HG02970 (cell line): Measurements from ENCODE around the gene PDE4A.
"Not testable (repeated sequence)": the region's sequence is repeated elsewhere in the genome, so short reads cannot be mapped to it uniquely, and the experiment has no call there.

Experiments
- ATAC-seq: cut with Tn5 transposase; IDR thresholded peaks from one replicate; pipeline ENCODE4 v1.9.1; 2021; ENCODE audit warnings: mild to moderate bottlenecking, moderate library complexity, moderate number of reproducible peaks; ENCODE audit not compliant: unreplicated experiment, low FRiP score

Gene PDE4A

DNA sequence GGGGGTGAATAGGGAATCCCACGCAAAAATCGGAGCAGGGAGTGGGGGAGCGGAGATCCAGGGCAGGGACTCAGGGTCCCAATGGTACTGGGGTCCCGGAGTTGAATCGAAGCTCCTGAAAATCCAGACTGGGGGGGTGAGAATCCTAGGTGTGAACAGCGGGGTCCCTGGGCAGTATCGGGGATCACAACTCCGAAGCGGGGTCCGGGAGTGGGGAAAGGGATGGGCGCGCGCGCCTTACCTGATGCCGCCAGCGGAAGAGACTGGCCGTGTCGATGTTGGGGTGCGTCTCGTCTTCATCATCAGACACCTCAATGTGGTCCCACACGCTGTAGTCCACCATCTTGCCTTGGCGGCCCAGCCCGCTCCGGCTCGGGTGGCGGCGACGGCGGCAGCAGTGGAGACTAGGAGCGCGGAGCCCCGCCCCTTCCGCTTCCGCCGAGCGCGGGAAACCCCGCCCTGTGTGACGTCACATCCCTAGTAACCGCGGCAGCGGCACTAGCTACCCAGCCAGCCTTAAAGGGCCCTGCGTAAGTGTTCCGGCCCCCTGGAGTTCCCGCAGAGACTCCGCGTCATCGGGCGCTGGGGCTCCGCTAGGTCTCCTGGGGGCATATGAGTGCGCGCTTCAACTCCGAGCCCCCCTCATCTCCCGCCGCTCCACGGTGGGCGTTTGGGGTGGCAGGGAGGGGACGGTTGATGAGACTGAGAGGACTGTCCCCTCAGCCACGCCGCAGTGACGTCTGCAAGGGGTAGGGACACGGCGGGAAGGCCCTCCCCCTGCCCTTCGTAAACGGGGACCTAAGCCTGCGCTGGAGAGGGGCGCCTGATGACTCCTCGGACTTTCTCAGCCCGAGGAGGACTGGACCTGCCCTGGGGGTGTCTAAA, 17.0 kb upstream of the PDE4A start, which contains the start of gene CDC37:
CDC37 (minus strand) TSS at position 406 of the 885 bp plus-strand sequence; CDS start at position 343, 63 bp downstream.
- ATAC-seq: peak; percentile 83

DNA sequence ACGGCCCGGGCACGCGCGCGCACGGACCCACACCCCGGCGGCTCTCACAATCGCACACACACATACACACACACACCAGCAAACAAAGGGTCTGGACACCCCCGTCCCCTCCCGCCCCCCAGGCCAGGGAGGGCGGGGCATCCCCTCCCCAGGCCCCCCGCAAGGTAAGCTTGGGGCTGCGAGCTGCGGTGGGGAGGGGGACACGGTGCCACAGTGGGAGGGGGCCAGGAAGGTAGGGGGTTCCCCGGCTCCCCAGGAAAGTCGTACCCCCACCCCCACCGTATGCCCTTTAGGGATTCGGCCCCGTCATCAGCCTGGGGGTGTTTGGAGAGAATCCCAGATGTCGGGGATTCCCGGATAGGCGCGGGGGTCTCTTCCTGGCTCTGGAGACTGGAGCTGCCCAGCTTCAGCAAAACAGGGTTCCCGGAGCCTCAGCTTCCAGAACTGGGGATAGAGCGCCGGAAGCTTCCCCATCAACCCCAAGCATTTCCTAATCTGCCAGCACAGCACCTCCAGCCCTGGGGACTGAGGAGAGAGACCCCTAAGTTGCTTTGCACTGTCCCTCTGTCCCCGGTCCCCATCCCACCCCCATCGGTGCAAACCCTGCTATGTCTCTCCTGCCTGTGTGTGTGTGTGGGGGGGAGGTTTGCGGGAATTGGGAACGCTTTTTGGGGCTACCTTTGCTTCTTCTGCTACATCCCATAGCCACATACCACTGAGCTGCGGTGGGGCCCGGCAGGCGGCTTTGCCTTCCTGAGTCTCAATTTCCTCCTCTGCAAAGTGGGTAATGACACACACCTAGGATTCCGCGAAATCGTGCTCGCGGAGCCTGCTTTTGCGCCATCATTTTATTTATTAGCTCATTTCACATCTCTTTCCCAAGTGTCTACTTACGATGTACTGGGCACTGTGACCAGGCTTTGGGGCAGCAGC, 15.2 kb upstream of the PDE4A start:
- ATAC-seq: no peak

DNA sequence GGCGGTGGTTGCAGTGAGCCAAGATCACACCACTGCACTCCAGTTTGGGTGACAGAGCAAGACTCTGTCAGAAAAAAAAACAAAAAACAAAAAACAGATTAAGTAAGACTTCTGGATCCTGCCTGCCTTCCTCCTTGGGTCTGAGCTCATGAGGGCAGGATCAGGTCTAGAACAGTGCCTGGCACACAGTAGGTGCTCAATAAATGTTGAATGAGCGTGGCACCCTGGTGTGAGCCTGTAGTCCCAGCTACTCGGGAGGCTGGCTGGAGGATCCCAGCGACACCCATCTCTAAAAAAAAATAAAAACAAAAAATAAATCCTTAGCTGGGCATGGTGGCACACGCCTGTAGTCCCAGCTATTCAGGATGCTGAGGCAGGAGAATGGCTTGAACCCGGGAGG, 14.1 kb upstream of the PDE4A start:
- ATAC-seq: no peak

DNA sequence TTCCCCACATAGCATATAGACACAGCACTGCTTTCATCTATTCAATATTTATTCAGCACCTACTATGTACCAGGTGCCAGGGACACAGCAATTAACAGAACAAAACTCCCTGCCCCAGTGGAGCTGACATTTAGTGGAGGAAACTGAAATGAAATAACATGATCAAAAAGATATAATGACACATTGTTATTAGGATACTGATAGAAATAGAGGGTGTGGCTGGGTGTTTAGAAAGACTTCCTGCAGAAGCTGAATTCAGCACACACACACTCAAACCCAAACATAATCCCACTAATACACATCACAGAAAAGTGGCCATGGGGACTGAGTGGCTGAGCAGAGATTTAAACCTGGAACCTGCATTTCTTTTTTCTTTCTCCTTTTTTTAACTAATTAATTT, 13.2 kb upstream of the PDE4A start:
- ATAC-seq: no peak

DNA sequence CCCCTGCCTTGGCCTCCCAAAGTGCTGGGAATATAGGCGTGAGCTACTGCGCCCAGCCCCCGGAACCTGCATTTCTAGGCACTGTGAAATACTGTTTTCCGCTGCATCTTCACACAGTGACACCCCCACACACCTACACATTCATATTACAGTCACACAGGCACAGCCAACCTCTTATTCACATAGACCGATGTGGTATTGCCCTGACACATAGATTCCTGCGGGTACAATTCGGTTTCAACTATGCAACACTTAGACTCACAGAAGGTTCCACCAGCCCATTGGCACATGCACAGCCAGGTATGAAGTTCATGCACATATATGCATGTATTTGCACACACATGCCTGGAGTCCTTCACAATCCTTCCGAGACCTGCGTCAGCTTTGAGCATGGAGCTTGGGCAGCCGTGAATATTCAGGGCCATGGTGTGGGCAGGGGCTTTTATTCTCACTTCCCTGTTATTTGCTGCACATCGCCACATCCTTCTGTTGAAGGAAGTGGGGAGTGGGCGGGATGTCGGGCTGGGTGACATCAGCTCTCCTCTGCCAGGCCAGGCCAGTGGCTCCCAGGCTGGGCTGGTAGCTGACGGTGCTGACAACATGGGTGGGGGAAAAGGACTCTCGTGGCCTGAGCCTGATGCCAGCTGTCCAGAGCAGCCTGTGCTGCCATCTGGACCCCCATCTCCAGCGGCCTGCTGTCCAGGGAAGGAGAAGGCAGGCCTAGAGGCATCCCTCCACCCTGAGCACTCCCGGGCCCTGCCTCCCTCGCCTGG, 11.6 kb upstream of the PDE4A start:
- no peak for ATAC-seq

DNA sequence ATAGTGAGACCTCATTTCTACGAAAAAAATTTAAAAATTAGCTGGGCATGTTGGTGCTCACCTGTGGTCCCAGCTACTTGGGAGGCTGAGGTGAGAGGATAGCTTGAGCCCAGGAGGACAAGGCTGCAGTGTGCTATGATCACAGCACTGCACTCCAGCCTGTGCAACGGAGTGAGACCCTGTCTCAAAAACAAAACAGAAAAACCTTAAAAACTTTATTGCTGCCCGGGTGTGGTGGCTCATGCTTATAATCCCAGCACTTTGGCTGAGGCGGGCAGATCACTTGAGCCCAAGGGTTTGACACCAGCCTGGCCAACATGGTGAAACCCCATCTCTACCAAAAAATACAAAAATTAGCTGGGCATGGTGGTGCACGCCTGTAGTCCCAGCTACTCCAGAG, 9.1 kb upstream of the PDE4A start:
- ATAC-seq: not testable (repeated sequence)

DNA sequence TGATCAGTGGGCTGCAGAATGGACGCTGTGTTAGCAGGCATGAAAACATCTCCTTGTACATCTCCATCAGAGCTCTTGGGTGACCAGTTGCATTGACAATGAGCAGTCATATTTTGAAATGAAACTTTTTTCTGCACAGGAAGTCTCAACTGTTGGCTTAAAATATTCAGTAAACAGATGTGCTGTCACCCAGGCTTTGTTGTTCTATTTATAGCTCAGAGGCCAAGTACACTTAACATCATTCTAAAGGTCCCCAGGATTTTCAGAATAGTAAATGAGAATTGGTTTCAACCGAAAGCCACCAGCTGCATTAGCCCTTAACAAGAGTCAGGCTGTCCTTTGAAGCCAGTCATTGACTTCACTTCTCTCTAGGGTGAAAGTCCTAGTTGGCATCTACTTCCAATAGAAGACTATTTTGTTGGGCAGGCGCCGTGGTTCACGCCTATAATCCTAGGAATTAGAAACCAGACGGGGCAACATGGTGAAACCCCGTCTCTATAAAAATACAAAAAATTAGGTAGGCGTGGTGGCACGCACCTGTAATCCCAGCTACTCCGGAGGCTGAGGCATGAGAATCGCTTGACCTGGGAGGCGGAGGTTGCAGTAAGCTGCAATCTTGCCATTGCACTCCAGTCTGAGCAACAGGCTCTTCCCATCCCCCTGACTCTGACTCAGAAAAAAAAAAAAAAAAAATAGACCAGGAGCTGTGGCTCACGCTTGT, 7.9 kb upstream of the PDE4A start:
- ATAC-seq: peak; percentile 41

DNA sequence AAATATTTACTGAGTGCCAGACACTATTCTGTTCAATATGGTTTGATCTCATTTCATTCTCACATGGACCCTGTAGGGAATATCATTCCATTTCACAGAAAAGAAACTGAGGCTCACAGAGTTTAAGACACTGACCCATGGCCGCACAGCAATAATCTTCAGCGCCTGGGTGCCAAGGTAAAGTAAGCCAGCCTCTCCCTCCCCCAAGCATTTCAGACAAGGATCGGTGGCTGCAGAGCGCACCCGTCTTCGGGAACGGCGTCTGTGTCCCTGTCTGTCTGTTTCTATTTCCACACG, 4.3 kb upstream of the PDE4A start:
- ATAC-seq: no peak

DNA sequence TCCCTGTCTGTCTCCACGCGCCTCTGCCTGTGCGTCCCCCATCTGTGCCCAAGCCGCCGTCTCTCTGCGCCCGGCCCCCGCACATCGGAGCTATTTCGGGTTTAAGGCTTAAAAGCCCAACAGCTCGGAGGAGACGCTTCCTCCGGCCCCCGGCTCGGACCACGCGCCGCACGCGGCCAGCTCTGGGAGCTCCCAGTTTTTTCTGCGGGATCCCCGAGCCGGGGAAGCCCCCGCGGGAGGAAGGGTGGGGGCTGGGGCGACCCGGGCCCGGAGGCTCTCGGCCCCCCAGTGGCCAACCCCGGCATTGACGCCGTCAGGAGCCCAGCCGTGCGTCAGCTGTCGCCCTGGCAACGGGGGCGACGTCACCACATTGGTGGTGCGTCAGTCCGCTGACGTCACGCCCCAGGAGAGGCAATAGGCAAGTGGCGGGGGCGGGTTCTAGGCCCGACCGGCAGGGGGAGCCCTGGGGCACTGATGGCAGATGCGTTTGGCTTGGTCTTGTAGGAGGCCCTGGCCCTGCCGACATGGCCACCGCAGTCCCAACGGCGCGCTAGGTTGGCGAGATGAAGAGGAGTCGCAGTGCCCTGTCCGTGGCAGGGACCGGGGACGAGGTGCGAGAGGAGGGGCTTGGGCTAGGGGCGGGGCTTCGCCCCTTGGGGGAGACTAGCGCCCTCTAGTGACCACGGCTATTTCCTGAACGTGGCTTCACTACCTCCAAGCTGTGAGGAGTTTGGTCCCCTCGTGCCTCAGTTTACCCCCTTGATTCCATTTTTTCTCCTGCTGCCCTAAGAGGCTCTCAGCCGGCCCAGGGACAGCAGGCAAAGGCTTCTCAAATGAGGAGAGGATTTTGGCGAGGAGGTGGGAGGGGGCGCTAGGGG, 3.7 kb upstream of the PDE4A start:
- ATAC-seq: peak; percentile 62

DNA sequence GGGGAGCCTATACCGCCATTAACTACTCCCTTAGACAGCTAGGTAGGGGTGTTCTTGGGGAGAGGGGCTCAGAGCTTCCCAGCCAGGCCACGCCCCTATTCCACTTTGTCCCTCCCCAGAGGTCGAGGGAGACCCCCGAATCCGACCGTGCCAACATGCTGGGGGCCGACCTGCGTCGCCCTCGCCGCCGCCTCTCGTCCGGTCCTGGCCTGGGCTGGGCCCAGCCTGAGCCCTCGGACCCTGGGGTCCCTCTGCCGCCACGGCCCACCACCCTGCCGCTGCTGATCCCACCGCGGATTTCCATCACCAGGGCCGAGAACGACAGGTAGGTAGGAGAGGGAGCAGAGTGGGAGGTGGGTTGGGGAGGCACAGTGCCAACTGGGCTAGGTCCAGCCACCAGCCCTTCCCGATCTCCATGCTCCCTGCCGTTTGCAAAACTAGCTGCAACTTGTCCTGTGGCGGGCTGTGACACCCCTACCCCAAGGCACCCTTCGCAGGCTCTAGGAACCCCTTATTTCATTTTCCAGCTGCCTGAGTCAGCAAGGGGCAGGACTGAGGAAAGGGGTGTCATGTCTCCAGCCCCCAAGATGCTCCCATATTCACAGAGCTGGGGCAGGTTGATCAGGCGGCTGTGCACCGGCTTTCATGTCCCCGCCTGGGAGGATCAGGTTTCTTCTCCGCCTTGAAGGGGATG, 2.6 kb upstream of the PDE4A start:
- ATAC-seq: no peak

DNA sequence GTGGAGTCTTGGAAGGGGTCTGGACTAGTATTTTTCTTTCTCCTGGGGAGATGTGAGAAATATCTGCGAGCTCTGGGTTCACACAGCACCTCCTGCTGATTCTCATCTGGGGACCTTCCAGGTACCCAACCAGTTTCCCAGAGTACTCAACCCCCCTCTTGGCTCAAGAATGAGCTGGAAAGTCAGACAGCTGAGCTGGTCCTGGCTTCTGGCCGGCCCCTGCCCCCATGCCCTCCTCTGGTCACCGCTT, 2.2 kb upstream of the PDE4A start:
- ATAC-seq: no peak

DNA sequence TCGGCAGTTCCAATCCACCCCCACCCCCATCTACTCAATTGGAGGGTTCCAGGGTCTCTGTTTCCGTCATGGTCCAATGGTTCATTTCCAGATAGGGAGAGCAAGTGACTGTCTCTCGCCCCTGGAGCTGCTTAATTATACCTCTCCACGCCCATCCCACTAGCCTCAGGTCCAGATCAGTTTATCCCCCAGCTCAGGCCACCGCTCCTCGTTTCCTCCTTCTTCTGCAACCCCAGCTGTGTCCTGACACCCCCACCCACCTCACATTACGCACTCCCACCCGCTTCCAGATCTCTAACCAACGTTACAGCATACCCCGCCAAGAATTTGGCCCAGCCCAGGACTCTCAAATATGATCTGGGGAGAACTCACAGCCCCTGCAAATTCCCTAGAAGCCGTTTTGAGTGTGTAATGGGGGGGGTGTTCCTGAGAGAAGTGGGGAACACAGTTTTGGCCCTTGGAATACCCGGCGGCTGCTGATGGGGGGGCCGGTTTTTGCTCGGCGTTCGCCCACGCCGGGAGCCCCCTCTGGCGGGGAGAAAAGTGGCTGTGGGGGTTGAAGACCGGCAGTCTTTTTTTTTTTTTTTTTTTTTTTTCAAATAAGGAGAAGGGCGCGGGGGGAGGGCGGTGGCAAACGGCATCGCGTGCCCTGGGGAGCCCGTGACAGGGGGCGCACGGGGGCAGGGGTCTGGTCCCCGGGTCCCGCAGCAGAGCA, 1.7 kb upstream of the PDE4A start:
- ATAC-seq: no peak

DNA sequence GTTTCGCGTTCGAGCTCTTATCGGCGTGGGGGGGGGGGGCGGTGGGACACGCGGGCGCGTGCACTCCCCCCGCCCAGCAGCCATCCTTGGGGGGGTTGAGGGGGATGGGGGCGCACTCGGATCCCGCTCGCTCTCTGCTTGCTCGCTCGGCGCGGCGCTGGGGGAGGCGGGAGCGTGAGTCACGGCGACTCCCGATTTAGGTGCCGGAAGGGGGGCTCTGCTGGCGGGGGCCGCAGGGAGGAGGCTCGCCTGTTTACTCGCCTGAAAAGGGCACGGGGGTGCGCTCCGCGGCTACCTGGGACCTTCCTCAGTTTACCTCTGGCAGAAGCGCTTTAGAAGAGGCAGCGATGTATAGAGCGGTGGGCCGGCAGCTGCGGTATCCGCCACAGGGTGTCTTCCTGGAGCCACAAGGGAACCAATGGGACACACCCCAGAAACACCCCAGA, 1.1 kb upstream of the PDE4A start:
- ATAC-seq: no peak

DNA sequence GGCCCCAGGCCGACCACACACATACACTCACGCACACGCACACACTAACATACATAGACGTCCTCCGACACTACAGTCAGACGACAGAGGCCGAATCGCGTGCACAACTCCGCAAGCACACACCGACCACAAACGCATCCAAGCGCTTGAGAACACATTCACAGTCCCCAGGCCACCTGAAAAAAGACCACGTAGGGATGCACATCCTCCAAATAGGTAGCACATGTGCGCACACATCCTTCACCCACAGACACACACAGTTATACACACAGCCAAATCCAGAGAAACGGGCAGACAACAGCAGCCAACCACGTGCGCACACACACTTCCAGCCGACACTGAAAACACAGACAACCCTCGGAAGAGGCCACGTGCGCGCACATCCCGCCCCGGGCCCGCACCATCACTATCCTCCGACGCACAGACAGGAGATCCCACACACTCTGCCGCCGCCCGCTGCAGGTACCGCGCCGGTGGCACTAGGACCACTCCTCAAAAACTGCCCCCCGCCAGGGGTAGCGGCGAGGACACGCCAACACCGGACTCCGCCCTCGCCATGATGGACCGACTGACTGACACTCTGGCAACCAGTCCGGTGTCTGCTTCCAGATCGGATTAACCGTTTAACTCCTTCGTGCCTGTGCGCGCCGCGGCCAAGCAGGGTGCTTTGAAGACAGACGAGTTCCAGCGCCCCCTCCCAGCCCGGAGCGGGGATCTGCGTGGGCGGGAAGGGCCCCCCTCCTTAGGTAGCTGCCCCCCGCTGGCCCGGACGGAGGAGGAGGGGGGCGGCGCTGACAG, 493 bp upstream of the PDE4A start:
- no peak for ATAC-seq

DNA sequence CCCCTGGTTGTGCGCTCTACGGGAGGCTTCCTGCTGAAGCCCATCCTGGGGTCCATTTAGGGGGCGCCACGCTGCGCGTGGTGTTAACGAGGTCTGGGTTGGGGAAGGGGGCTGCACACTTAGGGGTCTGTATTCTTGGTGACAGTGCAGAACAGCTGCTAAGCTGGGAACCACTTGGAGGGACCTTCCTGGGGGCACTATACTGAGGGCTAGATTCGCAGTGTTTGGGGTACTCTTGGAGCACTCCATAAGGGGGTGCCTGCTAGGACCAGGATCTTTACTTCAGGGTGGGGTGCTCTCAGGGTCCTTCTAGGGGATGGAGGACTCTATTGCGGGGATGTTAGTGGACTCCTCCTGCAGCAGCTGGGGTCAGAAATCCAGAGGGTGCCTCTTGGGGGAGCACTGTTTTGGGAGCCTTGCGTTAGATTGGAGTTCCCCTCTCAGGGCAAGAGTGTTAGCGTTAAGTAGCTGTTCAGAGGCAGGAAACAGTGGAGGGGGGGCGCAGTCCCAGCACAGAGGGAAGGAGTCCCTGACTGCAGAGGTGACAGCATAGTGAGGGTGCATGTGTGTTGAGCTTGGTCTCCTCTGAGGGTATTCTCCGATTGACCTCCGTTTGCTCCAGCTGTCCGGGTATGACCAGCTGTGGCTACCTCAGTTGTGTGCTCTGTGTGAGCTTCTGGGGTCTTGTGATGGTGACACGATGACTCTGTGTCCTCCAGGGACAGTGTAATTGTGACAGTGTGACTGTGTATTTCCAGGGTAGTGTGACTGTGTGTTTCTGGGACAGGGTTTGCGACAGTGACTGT, 1.1 kb downstream of the PDE4A start:
- no peak for ATAC-seq

DNA sequence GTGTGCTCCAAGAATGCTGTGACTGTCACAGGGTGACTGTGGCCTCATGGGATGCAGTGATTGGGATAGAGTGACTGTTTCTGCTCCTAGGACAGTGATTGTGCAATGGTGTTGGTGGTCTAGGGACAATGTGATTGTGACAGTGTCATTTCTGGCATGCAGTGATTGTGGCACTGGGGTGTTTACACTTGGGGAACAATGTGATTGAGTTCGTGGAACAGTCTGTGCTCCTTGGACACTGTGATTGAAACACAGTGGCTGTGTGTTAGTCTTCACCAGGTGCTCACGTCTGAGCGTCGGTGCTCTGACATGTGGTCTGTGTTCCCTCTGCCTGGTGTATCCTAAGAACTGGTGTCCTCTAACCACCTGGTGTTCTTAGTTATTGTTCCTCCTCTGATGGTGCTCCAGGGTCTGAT, 1.7 kb downstream of the PDE4A start:
- ATAC-seq: no peak

DNA sequence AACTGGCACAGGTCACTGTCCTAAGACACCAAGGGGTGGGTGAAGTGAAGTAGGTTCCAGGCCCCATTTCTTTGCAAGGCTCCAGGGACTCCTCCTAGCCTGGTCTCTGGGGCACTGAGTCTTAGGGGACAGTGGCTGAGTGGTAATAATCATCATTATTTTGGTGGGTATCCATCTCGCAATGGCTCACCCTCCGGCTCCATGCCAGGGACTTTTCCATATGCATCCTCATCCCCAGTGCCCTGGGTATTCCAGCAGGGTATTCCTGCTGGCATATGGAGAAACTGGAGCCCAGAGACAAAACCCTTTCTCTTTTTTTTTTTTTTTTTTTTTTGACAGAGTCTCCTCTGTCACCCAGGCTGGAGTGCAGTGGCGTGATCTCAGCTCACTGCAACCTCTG, 2.5 kb downstream of the PDE4A start:
- no peak for ATAC-seq
